Activated CD4-positive, alpha-beta T cell treated with anti-CD3 and anti-CD28 coated beads, Interleukin-2, Interleukin-4, amounts not matched to agents 100 ng/mL and 50 ng/mL, durations not matched to agents 16 hours and 8 hours (primary cell): ENCODE data around the gene TEX29.

Experiments
- DNase-seq: peaks from one replicate; pipeline ENCODE4 v3.0.0-alpha.2; 2020; ENCODE audit warnings: low spot score

Gene TEX29

DNA sequence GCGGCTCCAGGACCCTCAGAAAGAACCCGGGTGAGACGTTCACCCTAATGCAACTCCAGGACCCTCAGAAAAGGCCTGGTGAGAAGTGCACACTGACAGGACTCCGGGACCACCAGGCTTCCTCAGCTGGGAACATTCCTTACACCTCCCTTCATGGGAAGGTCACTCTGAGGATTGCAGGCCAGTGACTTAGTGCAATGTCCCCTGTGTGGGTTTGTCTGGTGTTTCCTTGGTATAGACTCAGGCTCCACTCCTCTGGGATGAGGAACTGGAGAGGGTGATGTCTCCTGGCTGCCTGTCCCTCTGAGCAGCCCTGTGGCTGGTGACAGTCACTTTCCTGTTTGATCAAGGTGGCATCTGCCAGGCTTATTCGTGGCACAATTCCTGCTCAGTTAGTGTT is 49.7 kb downstream of the TEX29 start:
- no peak for DNase-seq

DNA sequence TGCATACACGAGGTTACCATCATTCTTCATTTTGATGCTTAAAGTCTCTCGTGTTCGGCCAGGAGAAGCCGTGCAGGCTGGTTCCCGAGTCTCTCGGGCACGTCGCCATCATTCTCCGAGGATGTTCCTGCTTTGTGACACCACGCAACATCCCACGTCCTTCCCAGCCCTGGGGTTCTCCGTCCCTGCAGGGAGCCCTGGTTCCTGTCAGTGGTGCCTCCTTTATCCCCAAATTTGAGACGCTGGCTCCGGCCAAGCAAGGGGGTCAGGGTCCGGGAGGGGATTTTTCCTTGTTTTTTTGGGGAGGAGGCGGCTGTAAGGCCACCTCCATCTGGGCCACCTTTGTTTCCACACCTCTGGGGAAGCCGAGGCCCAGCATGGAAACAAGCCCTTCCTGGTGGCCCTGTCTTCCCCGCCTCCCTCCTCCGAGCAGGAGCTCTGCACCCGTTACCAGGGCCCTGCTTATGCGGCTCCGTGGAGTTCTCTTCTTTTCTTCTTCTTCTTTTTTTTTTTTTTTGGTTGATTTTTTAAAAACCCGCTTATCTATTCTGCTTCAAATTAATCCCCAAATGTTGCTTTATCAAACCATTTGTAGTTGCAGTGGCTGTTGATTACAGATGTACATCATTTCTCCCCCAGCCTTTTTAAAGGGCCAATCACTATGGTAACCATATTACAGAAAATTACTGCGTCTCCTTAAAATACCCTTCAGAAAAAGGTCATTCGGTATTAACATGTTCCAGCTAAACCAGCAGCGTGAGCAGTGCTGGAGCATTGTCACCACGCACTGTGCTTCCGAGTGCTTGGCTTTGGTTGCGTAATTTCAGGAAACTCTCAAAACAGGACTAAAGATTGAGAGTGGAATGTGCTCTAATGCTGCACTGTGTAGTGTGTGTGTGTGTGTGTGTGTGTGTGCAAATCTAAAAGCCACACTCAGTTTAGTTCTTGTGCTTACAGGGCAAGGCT is 50.4 kb downstream of the TEX29 start:
- no peak for DNase-seq

DNA sequence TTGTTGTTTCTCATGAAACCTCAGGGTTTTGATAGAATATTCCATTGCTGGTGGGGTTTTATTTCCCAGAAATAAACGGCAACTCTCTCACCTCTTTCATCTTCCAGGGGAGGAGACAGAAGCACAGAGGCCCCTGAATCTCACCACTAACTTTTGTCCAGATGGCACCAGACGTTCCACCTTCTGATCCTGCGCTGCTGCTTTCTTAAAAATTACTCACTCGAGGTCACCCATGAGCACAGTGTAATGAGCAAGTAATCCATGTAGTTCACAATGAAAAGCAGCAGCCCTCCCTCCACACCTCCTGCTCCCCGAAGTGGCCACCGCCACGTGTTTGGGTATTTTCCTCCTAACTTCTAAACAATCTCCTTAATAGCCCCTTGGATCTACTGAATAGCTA is 51.3 kb downstream of the TEX29 start:
- no peak for DNase-seq

DNA sequence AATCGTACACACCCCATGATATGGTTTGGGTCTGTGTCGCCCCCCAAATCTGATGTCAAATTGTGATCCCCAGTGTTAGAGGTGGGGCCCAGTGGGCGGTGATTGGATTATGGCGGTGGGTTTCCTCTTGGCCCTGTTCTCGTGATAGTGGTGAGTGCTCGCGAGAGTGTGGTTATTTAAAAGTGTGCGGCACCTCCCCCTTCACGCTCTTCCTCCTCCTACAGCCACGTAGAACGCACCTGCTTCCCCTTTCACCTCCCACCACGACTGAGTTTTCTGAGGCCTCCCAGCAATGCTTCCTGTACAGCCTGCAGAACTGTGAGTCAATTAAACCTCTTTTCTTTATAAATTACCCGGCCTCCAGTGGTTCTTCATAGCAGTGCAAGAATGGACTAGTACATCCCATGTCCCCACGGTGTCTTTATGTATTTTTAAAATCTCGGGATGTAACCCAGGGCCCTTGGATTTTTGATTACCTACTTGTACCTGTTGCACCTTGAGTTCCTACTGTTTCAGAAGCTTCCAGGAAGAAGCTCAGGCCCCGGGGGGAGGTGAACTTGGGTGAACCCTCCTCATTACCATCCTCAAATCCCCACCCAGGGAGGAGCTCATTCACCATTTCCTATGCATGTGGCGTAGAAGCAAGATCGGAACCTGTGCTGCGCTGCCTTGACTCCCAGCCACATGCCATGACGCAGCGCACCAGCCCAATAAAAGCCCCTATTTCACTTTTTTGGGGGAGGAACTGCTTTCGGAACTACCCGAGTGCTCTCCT is 52.4 kb downstream of the TEX29 start:
- no peak for DNase-seq

DNA sequence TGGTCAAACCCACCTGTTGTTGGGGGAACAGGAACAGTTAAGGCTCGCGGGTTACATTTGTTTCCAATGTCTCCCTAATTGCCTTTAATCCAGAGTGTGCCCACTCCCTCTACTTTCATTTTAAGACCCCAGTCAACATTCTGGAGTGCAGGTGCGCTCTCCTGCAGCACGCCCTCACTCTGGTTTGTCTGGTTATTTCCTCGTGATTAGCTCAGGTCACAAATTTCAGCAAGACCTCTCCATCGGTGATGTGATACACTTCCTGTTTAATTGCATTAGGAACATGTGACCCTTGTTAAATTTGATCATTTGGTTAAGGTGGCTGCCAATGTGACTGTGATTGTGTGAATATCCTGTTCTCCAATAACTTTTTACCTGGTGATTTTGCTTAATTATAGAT is 53.0 kb downstream of the TEX29 start:
- DNase-seq = no peak

DNA sequence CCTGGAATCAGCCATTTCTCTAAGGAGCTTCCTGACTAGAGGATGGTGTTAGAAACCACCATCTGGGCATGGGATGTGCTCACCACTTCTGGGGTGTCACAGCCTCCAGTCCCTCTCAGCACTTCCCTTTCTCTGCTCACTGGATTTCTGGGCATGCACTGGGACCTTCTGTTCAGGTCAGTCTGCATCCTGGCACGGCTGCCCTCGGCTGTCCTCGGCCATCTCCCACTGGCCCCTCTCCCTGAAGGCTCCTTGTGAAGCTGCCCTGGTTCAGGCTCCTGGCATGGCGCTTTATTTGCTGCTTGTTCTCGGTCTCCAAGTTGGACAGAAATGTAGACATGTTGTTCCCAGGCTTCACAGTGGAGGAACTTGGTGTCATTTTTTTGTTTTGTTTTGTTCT is 60.0 kb downstream of the TEX29 start:
- DNase-seq = no peak

DNA sequence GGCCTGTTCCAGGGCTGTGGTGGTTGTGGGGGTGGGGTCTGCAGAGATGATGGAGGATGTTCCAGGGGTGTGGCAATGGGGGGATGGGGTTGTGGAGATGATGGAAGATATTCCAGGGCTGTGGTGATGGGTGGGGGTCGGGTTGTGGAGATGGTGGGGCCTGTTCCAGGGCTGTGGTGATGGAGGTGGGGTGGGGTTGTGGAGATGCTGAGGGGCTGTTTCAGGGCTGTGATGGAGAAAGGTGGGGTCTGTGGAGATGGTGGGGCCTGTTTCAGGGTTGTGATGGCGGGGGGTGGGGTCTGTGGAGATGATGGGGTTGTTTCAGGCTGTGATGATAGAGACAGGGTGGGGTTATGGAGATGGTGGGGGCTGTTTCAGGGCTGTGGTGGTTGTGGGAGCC is 62.0 kb downstream of the TEX29 start:
- DNase-seq = no peak

DNA sequence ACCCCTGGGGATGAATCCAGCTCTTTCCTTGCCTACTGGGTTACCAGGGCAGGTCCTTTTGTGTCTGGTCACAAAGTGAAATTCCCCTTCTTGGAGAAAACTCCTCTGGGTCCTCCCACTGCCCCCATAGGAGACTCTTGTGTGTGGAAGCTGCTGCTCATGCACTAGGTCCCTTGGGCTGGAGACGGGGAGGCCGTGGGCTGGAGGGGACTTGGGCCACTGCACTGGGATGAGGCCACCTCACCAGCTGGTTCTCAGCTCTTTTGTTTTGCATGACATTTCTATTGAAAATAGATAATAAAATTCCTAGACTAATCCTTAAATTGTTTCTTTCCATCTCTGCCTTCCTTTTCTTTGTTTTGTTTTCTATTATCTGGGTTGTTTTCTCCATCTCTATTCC is 62.4 kb downstream of the TEX29 start:
- DNase-seq = no peak

DNA sequence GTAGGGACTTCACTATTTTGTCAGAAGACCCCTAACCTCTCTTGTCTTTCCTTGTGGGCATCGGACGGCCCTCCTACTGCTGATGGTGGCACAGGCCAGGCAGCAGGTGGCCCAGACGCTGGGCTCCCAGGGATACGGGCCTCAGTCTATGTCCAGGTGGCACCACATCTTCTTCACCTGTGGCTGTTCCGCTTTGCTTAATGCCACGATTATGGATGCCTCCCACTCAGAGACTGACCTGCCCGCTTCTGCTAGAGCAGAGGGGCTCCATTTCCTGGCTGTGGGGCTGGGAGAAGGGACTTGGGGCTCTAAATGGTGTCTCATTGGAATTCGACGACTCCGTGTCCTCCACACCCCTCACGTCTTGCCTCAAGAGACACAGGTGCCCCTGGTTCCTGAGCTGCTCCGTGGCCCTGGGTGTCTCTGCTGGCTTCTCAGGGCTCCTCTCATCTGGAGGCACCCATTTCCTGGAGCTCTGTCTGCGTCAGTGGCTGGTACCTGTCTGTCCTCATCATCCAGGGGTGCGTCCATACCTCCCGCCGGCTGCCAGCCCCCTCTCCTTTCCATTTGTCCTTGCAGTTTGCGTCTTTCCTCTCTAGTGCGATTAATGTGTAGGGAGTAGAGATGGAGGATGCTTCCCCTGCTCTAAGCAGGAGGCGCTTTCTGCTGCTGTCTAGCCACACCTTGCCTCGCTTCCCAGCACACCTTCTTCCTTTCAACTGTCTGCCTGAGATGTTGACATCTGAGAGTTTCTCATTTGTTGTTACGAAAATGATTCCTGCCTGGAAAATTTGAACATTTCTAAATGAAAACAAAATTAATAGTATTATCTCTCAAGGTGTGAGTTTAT is 63.4 kb downstream of the TEX29 start:
- DNase-seq = no peak

DNA sequence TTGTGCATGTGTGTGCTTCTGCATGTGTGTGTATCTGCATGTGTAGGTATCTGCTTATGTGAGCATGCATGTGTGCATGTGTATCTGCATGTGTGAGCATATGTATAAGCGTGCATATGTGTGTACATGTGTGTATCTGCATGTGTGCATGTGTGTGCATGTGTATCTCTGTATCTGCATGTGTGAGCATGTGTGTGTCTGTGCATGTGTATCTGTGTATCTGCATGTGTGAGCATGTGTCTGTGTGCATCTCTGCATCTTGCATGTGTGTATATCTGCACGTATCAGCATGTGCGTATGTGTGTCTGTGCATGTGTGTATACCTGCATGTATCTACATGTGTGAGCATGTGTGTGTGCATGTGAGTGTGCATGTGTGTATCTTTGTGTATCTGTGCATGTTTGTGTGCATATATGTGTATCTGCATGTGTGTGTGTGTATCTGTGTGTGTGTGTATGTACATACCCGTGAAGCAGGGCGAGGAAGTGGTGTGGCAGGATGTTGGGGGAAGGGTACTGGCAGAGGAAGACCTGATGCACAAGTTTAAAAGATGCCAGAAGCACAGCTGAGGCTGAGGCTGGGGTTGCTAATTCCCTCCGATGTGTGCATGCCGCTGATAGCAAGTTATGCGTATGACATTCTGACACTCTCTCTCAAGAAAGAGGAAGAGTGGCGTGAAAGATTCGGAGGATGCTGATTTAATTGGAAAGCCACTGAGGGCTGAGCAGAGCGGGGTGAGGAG is 64.2 kb downstream of the TEX29 start:
- DNase-seq = no peak

DNA sequence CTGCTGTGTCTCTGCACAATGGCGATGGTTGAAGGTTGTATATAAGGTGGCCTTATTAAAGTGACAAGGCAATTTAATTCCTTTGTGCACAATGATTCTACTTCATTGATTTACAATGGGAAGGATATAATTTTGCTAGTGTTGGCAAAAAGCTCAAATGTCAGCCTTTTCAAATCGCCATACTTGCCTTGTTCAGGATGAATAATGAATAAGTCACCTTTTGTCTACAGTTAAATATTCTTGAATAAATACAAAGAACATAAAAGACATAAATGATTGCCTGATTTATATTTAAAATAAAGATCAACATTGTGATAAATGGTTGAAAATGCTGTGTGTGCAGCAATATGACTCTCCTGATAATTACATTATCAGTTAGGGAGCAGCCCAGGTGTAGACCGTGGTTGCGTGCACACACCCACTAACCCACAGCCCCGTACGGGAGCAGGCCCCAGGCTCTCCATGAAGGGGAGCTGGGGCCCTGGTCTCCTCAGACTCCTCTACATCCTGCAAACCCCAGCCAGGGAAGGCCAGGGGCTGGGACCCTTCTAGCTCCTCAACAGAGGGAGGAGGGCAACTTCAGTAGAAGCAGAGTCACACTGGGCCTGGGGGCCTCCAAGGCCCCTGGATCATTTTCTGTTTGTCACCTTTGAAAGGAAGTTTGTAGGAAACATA is 64.9 kb downstream of the TEX29 start:
- no peak for DNase-seq

DNA sequence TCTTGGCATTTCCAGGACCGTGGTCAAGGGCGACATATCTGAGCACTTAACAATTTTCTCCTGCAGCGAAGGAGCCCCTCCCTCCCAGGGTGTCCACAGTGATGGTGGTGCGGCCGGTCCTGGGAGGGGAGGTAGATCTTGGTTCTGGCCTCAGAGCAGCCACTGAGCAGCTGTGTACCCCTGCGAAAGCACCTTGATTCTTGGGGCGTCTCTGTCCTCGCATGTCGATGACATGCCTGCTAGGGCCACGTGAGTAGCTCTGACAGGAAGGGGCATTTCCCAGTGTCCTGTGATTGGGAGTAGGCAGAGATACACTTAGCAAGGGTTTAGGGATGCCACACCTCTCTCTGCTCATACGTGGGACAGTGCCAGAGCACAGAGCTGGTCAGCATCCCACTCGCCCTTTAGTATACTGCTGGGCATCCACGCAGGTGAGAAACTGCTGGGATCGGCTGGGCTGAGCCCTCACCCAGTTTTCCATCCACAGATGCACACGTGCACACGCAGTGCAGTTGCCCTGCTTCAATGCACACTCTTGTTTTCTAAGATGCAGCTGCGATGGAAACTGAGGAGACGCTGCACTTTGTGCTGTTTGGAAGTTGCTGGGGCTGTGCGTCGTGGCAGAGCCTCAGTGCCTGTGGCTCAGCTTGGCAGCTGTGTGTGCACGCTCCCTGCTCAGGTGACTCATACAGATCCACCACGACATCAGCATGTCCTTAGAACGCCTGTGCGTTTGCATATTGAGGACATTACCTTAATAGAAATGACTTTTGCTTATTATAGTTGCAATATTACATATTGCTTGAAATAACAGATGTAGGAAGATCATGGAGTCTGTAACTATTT is 66.8 kb downstream of the TEX29 start:
- DNase-seq = no peak

DNA sequence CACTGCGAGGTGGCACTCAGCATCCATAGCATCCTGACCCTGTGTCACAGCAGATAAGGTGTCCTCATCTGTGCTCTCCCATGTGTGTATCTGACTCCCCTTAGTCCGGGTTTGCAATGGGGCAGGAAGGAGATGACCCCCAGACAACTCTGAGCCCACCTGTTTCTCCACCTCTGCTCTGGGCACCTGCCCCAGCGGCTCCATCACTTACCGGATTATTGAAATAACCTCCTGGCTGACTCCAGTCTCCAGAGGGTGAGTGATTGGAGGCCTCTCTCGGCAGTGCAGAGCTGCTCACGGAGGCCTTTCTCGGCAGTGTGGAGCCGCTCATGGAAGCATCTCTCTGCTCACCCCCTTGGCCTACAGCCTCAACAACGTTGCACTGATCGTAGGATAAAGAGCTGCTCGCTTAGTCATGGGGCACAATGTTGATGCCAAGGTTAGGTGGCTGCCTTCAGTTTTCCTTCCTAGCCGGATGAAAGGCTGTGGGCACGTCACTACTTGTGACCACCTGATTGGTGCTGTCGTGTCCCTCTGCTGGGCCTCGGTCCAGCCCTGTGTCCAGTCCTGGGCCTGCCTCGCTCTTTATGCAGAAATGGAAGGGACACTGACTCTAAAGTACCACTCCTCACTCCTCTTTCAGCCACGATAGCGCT is 67.6 kb downstream of the TEX29 start:
- no peak for DNase-seq

DNA sequence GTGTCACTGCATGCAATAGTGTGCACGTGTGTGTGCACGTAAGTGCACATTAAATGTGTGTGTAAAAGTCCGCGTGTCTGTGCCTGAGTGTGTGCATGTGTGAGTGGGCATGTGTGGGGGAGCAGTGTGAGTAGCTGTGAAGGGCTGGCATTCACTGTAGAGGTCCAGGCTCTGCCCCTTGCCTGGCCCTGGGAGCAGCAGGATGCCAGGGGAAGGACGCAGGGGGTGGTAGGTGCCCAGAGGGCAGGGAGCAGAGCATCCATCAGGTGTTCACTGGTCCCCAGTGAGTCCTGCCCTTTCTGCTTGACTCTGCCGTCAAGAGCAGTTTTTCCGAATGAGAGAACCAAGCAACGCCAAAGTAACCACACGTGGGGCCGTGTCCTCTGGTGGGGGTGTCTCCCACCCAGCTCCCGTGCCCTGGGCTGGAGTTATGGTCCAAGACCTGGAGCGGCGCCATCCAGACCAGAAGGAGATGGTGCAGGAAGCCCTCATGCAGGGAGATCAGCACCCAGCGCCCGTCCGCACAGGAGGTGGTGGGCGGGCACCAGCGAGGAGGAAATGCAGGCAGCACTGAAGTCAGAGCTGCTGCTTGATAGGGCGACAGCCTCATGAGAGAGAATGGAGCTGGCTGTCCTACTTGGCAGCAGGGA is 68.5 kb downstream of the TEX29 start:
- DNase-seq = peak; percentile 5

DNA sequence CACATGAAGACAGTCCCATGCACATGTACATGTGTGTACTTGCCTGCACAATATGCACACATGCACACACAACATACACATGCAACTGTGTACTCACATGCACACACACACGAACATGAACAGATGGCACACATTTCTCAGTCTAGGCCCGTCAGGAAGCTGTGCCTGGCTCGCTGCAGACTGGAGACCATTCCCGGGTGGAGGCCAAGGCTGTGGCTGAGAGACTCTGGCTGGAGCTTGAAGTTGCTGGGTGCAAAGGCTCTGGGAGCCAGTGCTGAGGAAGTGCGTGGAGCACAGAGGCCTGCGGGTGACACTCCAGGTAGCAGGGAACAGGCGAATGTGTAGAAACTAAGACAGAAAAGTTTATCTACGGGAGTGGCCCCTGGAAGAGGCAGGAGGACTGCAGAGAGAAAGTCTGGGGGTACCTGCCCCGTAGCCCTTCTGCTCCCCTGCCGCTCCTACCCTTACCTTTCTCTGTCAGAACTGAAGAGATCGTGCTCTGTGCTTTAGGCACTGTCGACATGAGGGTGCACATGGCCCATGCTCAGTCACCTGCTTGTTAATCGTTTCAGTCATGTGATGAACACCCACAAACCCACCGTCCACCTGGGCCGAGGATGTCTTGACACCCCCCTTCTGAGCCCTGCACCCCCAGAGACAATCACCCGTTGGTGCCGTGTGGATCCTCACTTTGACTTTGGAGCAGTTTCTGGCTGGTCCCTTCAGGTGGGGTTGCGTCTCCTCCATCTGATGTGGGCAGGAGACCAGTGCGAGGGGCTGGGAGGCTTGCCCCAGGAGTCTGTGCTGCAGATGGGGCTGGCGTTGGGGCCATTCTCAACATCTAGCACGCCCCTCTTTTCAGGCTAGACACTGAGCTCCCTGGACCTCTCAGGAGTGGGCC is 69.4 kb downstream of the TEX29 start:
- DNase-seq = no peak

DNA sequence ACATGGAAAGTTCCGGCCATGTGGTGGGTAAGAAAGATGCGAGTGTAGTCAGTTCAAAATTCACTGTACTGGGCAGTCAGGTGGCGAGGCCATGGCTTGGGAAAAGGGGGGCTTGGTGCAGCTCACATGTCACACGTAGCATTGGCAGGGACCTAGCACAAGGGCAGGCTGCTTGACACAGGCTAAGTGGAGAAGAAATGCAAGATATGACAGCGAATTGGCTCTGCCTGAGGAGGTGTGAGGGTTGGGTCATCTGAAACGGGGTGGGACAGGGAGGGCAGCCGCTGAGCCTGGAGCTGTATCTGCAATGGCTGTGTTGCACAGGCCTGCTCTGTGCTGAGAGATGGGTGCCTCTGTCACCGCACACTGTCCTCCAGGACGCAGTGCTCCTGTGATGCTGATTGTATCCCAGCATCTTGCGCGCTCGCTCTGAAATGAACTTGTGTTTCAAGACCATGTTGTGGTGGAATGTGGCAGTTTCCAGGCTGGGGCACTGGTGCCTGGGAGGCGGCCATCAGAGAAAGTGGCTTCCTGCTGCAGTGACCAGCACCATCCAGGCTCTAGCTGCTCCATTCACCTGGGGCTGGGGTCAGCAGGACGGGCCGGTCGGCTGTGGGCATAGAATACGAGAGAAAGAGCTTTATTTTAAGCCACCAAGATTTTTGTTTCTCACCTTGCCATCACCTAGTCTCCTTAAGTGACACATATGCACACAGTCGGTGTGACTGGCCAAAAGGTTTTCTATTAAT is 70.3 kb downstream of the TEX29 start:
- DNase-seq = no peak

DNA sequence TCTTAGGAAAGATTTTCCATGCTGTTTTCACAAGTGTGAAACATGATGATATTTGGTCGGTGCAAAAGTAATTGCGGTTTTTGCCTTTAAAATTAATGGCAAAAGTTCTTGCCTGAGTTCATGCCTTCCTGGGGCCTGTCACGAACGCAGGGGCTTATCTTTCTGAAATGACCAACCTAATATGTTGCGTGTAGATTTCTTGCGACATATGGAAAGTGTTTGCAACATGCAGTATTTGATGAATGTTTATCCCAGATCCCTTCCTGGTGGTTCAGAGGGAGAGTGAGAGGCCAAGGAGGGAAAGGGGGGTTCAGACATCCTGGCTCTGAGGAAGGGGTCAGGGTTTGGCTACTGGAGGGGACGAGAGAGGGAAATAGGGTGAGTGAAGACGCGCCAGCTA is 72.0 kb downstream of the TEX29 start:
- no peak for DNase-seq
